ENCODE data around the gene WWOX. TPM values are rescaled to one million over a fixed set of nuclear protein-coding genes. Genes with fewer than 3 reads are reported as not detected.

The WWOX gene
- total and polyA plus RNA-seq, 2 of the 8 experiments (the other 6 are each of a cell fraction or from before 2014, with no cell fraction given): 5.4 to 16.7 TPM

DNA sequence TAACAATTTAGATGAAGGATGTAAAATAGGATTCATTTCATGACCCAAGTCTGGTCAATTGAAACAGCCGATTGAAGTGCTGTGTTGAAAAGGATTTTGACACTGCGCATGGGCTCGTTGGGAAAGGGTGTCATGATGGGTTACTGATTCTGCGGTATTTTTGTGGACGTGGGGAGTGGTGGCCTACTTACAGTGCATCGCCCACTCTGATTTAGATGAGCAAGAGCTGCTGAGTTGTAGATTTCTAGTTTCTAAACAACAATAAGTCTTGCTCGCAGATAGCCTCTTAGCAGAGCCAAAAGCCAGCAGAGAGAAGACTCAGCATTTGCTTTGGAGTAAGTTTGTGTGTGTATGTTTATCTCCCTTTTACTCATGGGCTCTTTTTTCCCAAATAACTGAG is 770.0 kb downstream of the WWOX start:
- H3K9me3 ChIP-seq (ENCODE audit: insufficient read depth in 2 of 2, low read depth in 1 of 2, low read length in 1 of 2): no peaks in the 10 kb centered on the region
- no peak overlapping the region for H2AFZ ChIP-seq (ENCODE audit: low read length)
- no peak overlapping the region for H4K91ac ChIP-seq (replicated peaks; ENCODE audit: insufficient read length, low read length)
- no peak overlapping the region for H3K18ac ChIP-seq (ENCODE audit: extremely low read depth, low read length)
- H3K23ac ChIP-seq (ENCODE audit: insufficient read length): no peak overlapping the region
- no peak overlapping the region for H3K56ac ChIP-seq (replicated peaks; ENCODE audit: insufficient read length, low read depth, low read length)
- H2BK15ac ChIP-seq (ENCODE audit: low read length): no peak overlapping the region
- CTCF ChIA-PET (ENCODE audit: partially characterized antibody): no interaction called here
- WGBS, 2 experiments (ENCODE audit: extremely low coverage in 1 of 2, insufficient coverage in 1 of 2, insufficient read length in 1 of 2, insufficient replicate concordance in 2 of 2, low coverage in 1 of 2, low lambda C conversion rate in 2 of 2, missing lambda C conversion rate in 1 of 2): 80% methylated on average over 7 of the region's 7 CpGs; no CpG with 5 or more reads in 1 of the 2 experiments
- no peaks in the 10 kb centered on the region for H3K36me3 ChIP-seq (ENCODE audit: control insufficient read depth in 2 of 4, insufficient read depth in 4 of 4, low read length in 3 of 4)
- H2BK20ac ChIP-seq (ENCODE audit: low read length): no peak overlapping the region
- H2BK12ac ChIP-seq (ENCODE audit: low read depth, low read length): no peak overlapping the region
- H4K20me1 ChIP-seq (replicated peaks in 1 of 2; ENCODE audit: control insufficient read depth in 1 of 2, insufficient read depth in 2 of 2, low read length in 2 of 2): no peaks in the 10 kb centered on the region
- no peak overlapping the region for H3K4ac ChIP-seq (replicated peaks; ENCODE audit: insufficient read length, low read depth, low read length)
- H3K9ac ChIP-seq (replicated peaks in 1 of 4; ENCODE audit: extremely low read depth in 1 of 4, low read depth in 3 of 4, low read length in 3 of 4): no peak overlapping the region
- TF ChIP-seq EZH2 (IDR thresholded peaks at IDR 0.05; ENCODE audit: low read depth, low read length, severe bottlenecking): no peak
- TF ChIP-seq NANOG (IDR thresholded peaks at IDR 0.05; ENCODE audit: insufficient read depth, low read depth, low read length, poor library complexity, severe bottlenecking): no peak
- no peak for TF ChIP-seq HDAC2 (IDR thresholded peaks at IDR 0.05; ENCODE audit: borderline replicate concordance in 1 of 2, low read depth in 2 of 2, low read length in 2 of 2)
- TF ChIP-seq NRF1 (IDR thresholded peaks at IDR 0.05; ENCODE audit: low read depth, low read length): no peak
- no peak for TF ChIP-seq RXRA (IDR thresholded peaks at IDR 0.05; ENCODE audit: insufficient read depth, low read depth, low read length)
- TF ChIP-seq JUN (IDR thresholded peaks at IDR 0.05; ENCODE audit: low read depth, low read length): no peak
- TF ChIP-seq CTBP2 (IDR thresholded peaks at IDR 0.05; ENCODE audit: borderline replicate concordance, insufficient read depth, insufficient read length, low read length): no peak
- TF ChIP-seq TBP (IDR thresholded peaks at IDR 0.05; ENCODE audit: low read depth, low read length): no peak
- TF ChIP-seq POLR2AphosphoS5 (IDR thresholded peaks at IDR 0.05; ENCODE audit: low read depth, low read length): no peak
- no peak for TF ChIP-seq ASH2L (IDR thresholded peaks at IDR 0.05; ENCODE audit: low read length)
- TF ChIP-seq RBBP5 (IDR thresholded peaks at IDR 0.05; ENCODE audit: borderline replicate concordance, low read depth, low read length): no peak
- H2AK5ac ChIP-seq (ENCODE audit: low read depth, low read length): no peak overlapping the region
- H4K5ac ChIP-seq (ENCODE audit: insufficient read length, low read depth, low read length): no peak overlapping the region
- DNase-seq (ENCODE audit: low read depth in 1 of 2, low spot score in 2 of 2) (no peak), FAIRE-seq (no peak)
- no peaks in the 10 kb centered on the region for H3K27me3 ChIP-seq (replicated peaks in 1 of 4; ENCODE audit: control insufficient read depth in 3 of 4, extremely low read depth in 1 of 4, insufficient read depth in 3 of 4, low read length in 3 of 4)
- no peak overlapping the region for H3K27ac ChIP-seq (ENCODE audit: low read depth, low read length)
- H3K4me1 ChIP-seq (replicated peaks in 1 of 4; ENCODE audit: control insufficient read depth in 3 of 4, insufficient read depth in 4 of 4, low read length in 3 of 4): no peaks in the 10 kb centered on the region
- POLR2A ChIA-PET (ENCODE audit: partially characterized antibody): no interaction called here
- no peak overlapping the region for H3K14ac ChIP-seq (ENCODE audit: insufficient read length)
- H3K4me3 ChIP-seq (ENCODE audit: extremely low read depth in 1 of 4, insufficient read depth in 2 of 4, low read depth in 3 of 4, low read length in 4 of 4): no peak overlapping the region
- no peak overlapping the region for H3K4me2 ChIP-seq (ENCODE audit: insufficient read depth in 1 of 2, low read depth in 2 of 2, low read length in 2 of 2)
- no peak overlapping the region for H2BK5ac ChIP-seq (ENCODE audit: low read depth, low read length)
- no peaks in the 10 kb centered on the region for H3K79me2 ChIP-seq (ENCODE audit: control insufficient read depth in 1 of 2, insufficient read depth in 2 of 2, low read length in 2 of 2)
- no peaks in the 10 kb centered on the region for H3K79me1 ChIP-seq (ENCODE audit: low read depth, low read length)
- no peak overlapping the region for H4K8ac ChIP-seq (ENCODE audit: extremely low read depth, insufficient read depth, low read length)
- no peak overlapping the region for H2BK120ac ChIP-seq (replicated peaks; ENCODE audit: low read depth, low read length)
- no peaks in the 10 kb centered on the region for H3K23me2 ChIP-seq (ENCODE audit: low read depth, low read length)

Data from H1 (cell line).